Stimulated activated CD4-positive, alpha-beta T cell treated with anti-CD3 and anti-CD28 coated beads, Interleukin-2, amount 100 ng/mL, for 48 hours (primary cell): Measurements from ENCODE around the gene TRIM60.
"Not testable (repeated sequence)": the region's sequence is repeated elsewhere in the genome, so short reads cannot be mapped to it uniquely, and the experiment has no call there.

ENCODE experiments used
- DNase-seq, 2 donors: peaks; one replicate each; pipeline ENCODE4 v3.0.0-alpha.2; 2020

The TRIM60 gene

DNA sequence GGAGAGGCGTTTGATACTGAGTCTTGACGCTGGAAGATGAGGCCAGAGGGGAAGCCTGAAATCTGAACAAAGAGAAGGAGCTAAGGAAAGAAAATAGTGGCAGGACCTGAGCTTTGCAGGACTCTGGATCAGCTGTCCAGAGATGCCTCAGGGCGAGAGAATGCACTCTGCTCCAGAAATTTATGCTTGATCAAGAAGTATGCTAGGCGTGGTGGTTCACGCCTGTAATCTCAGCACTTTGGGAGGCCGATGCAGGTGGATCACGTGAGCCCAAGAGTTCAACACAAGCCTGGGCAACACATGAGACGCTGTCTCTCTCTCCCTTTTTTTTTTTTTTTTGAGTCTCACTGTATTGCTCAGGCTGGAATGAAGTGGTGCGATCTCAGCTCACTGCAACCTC is 23.8 kb downstream of the TRIM60 start:
- DNase-seq: no peak

DNA sequence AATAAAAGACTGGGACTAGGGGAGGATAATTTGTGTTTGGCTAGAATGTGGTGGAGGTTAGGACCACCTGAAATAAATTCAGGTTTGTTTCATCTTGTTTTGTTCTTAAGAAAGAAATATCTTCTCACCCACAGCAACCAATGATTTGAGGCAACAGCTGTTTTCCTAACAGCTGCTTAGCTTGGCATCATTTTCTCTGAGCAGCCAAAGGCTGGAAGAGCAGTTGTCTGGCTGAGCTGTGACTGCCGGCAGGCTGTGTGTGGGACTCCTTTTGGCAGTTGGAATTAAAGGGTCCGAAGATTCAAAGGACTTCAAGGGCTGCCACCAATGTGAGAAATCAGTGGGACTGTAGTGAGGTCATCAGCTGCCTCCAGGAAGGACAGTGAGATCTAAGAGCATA is 26.9 kb downstream of the TRIM60 start:
- no peak for DNase-seq

DNA sequence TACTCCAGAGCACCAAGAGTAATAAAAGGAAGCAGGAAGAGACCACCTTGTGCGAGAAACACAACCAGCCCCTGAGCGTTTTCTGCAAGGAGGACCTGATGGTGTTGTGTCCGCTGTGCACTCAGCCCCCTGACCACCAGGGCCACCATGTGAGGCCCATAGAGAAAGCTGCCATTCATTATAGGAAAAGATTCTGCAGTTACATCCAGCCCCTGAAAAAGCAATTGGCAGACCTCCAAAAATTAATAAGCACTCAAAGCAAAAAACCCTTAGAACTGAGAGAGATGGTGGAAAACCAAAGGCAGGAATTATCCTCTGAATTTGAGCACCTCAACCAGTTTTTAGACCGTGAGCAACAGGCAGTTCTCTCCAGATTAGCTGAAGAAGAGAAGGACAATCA is 27.6 kb downstream of the TRIM60 start:
- no peak for DNase-seq

DNA sequence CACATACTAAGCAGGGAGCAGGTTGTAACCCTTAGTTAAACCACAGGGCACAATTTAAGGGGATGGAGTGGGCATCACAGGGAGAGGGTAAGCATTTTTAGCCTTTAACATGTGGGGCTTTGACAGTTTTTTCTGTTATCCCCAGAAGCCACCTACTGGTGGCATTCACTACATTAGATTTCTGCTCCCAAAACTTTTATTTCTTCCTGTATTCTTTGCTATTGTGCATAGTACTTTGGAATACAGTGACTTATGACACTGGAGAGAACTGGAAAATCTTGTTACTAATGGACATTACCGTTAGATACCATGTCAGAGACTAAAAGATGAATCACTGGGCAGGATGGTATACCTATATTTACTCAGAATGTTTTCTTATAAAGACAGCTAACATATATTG is 29.1 kb downstream of the TRIM60 start:
- DNase-seq: no peak

DNA sequence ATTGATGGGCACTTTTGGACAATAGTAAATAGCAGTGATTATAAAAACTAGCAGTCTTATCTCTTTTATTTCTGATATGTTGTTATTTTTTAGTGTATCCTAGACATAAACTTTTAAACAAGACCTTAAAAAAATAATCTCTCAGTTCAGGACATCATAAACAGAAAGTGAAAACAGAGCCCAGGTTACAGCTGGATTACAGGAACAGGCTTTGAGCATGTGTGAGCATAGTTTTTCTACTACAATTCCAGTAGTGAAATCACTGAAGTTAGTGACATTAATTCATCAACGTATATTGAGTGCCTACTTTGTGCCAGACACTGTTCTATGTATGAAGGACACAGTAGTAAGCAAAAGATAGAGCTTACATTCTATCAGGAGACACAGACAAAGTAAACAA is 38.8 kb downstream of the TRIM60 start:
- DNase-seq: no peak

DNA sequence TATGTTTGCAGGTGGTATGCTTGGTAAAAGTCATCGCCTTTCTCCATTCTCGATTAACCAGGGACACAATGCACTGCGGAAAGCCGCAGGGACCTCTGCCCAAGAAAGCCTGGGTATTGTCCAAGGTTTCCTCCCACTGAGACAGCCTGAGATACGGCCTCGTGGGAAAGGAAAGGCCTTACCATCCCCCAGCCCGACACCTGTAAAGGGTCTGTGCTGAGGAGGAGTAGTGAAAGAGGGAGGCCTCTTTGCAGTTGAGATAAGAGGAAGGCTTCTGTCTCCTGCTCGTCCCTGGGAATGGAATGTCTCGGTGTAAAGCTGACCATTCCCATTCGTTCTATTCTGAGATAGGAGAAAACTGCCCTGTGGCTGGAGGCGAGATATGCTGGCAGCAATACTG is 41.5 kb downstream of the TRIM60 start:
- DNase-seq: not testable (repeated sequence)

DNA sequence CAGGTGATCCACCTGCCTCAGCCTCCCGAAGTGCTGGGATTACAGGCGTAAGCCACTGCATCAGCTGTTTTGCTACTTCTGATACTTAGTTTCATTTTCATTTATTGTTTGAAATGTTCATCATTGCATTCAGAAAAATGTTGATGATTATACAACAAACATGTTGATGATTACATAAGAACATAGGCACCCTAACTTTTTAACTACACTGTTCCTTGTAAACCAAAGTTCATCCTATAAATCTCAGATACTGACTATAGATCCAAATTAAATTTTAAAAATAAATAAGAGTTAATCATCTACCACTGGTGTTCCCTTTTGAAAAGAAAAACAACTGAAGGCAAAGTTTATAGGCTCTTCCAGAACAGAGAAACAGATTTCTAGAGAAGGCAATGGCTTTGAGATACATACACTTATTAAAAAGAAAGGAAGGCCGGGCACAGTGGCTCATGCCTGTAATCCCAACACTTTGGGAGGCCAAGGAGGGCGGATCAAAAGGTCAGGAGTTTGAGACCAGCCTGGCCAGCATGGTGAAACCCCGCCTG is 45.3 kb downstream of the TRIM60 start:
- DNase-seq: no peak

DNA sequence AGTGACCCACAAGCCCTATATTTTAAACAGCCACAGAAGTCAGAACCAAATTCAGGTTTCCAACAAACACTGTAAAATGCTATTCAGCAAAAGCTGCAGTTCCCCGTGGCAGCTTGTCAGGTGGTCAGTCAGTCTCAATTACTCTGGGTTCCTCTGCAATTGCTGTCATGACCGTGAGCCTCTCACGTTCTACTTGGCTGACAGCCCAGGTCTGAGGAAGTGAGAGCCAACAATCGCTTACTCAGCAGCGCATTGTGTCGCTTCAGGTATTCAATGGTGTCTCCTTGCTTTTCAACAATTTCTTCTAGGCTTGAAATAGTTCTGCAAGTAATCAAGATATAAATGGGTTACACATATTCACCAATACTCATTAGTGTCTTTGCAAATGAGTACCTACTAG is 47.7 kb downstream of the TRIM60 start:
- no peak for DNase-seq

DNA sequence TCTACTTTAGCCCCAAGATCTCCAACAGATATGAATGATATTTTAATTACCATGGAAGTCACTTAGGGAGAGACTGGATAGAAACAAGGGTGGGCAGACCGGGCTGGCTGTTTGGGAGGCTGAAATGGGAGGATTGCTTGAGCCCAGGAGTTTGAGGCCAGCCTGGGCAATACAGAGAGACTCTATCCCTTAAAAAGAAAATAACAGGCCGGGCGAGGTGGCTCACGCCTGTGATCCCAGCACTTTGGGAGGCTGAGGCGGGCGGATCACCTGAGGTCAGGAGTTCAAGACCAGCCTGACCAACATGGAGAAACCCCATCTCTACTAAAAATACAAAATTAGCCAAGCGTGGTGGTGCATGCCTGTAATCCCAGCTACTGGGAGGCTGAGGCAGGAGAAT is 53.0 kb downstream of the TRIM60 start:
- DNase-seq: not testable (repeated sequence)

DNA sequence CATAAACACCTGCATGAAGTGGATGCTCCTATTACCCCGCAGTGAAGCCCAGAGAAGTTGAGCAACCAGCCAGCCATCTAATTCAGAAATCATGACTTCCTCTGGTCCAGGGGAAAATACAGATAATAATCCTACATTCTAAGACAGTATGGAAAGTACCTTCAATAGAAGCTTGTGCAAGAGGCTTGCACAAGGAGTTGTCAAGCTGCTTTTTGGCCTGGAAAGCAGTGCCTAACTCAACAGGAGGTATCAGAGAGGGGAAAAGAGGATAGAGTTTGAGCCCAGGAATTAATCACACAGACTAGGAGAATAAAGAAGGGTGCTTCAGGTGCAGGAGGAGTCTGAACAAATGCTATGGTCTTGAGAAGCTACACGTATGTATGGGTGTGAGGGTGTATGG is 54.1 kb downstream of the TRIM60 start:
- DNase-seq: no peak

DNA sequence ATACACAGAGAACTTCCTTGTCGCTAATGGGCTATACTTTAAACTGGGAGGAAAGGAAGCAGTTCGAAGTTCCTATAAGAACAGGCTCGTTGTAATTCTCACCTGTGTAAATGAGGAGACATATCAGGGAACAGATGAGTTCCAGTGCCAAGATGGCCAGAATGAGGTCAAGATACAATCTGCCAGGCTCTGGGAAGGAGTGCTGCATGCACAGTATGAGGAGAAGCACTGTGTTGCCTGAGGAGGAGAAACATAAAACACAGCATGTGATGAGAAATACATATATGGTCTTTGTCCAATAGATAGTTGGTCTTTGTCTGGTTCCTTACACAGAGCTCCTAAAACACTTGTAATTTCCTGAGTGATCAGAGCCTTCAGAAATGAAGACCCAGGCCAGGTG is 56.6 kb downstream of the TRIM60 start:
- DNase-seq: no peak
